Activated naive CD4-positive, alpha-beta T cell treated with anti-CD3 and anti-CD28 coated beads for 36 hours (primary cell): ENCODE results near the gene CYFIP1. TPM values are rescaled to one million over a fixed set of nuclear protein-coding genes. Genes with fewer than 3 reads are reported as not detected.
"Not testable (repeated sequence)": the region's sequence is repeated elsewhere in the genome, so short reads cannot be mapped to it uniquely, and the experiment has no call there.

Experiments
- CTCF ChIA-PET: fragments of 350-600 bp; sonication (Branson Sonifier 250); formaldehyde crosslinking; loops from one replicate; lab custom pipeline; 2021; ENCODE audit warnings: antibody characterized with exemption; lab: Charles Lee
- DNase-seq: peaks from one replicate; pipeline ENCODE4 v3.0.0-alpha.2; 2020
- H3K27ac Mint-ChIP-seq: one replicate; pipeline ENCODE4 v1.8.0; 2021; ENCODE audit warnings: mild to moderate bottlenecking, mixed read lengths
- H3K27me3 Mint-ChIP-seq: one replicate; pipeline ENCODE4 v1.8.0; 2021; ENCODE audit warnings: low read depth, mixed read lengths
- H3K36me3 Mint-ChIP-seq: one replicate; pipeline ENCODE4 v1.8.0; 2021; ENCODE audit warnings: low read depth, mixed read lengths
- H3K4me1 Mint-ChIP-seq: one replicate; pipeline ENCODE4 v1.8.0; 2021; ENCODE audit warnings: low read depth, mixed read lengths
- H3K4me3 Mint-ChIP-seq: one replicate; pipeline ENCODE4 v1.8.0; 2021; ENCODE audit warnings: mild to moderate bottlenecking, moderate library complexity, mixed read lengths
- H3K9me3 Mint-ChIP-seq: one replicate; pipeline ENCODE4 v1.8.0; 2021; ENCODE audit warnings: mixed read lengths
- intact Hi-C: fragments of 100-400 bp; cut with micrococcal nuclease; formaldehyde crosslinking; loops from one replicate; pipeline ENCODE4 v1.15.1; 2023
- total RNA-seq, 2 experiments: library from RNA; stranded (reverse); gene quantifications; one replicate each; pipeline ENCODE4 v1.2.3, GENCODE V29; 2021

The CYFIP1 gene
- total RNA-seq, 2 experiments from 2014 or later: 34.0 to 35.1 TPM

- intact Hi-C loops: loop anchor here (2.0 kb wide), 1 partner anchor 57 kb away; the partner anchor contains the start of gene TUBGCP5
- CTCF ChIA-PET, H3K36me3 Mint-ChIP-seq, H3K27ac Mint-ChIP-seq, H3K4me1 Mint-ChIP-seq, H3K4me3 Mint-ChIP-seq, DNase-seq, H3K9me3 Mint-ChIP-seq: not testable (repeated sequence)
- H3K27me3 Mint-ChIP-seq: peaks cover 20% of the 10 kb centered on the region
Measured at GRCh38 chr15:22981931-22982330, 1.8 kb upstream of the CYFIP1 start.

- H3K9me3 Mint-ChIP-seq: no peaks in the 10 kb centered on the region
- H3K36me3 Mint-ChIP-seq: peaks cover 3% of the 10 kb centered on the region
- no peak overlapping the region for H3K27ac Mint-ChIP-seq
- H3K27me3 Mint-ChIP-seq: peaks cover 20% of the 10 kb centered on the region
- CTCF ChIA-PET: interaction anchor here (1.0 kb wide), 1 partner anchor 58 kb away, joined by 3 read pairs; the partner anchor contains the start of gene TUBGCP5
- intact Hi-C loops: loop anchor here (2.0 kb wide), 1 partner anchor 58 kb away; the partner anchor contains the start of gene TUBGCP5
- H3K4me1 Mint-ChIP-seq: peaks cover 6% of the 10 kb centered on the region
- peak overlapping the region; percentile 63 for H3K4me3 Mint-ChIP-seq
- DNase-seq: no peak
Measured at GRCh38 chr15:22981051-22981840, 1.1 kb upstream of the CYFIP1 start.

- H3K27ac Mint-ChIP-seq: no peak overlapping the region
- H3K9me3 Mint-ChIP-seq: no peaks in the 10 kb centered on the region
- peaks cover 20% of the 10 kb centered on the region for H3K27me3 Mint-ChIP-seq
- intact Hi-C loops: loop anchor here (2.0 to 5.0 kb wide), 3 partner anchors 59 to 192 kb away; partner anchors contain the start of genes NIPA1, NIPA2 and TUBGCP5
- peaks cover 3% of the 10 kb centered on the region for H3K36me3 Mint-ChIP-seq
- DNase-seq: peak; percentile 48
- CTCF ChIA-PET: no interaction called here
- peaks cover 6% of the 10 kb centered on the region for H3K4me1 Mint-ChIP-seq
- peak overlapping the region; percentile 91 for H3K4me3 Mint-ChIP-seq
Measured at GRCh38 chr15:22979238-22980188, 655 bp downstream of the CYFIP1 start.

- CTCF ChIA-PET: no interaction called here
Measured at GRCh38 chr15:22978691-22979237, 1.4 kb downstream of the CYFIP1 start.

GRCh38 chr15:22974745-22975144 is 5.4 kb downstream of the CYFIP1 start:
- Mint-ChIP-seq H3K9me3 (no peaks in the 10 kb centered on the region), H3K36me3 (peaks cover 4% of the 10 kb centered on the region), H3K27ac (no peak overlapping the region), H3K27me3 (peaks cover 20% of the 10 kb centered on the region), H3K4me3 (no peak overlapping the region), H3K4me1 (peaks cover 6% of the 10 kb centered on the region)
- CTCF ChIA-PET: no interaction called here
- intact Hi-C loops: loop anchor here (5.0 kb wide), 2 partner anchors 137 to 187 kb away; partner anchors contain the start of genes NIPA1 and NIPA2
- DNase-seq: no peak

More at GRCh38 chr15:22978691-22979237, 1.4 kb downstream of the CYFIP1 start:
- peaks cover 3% of the 10 kb centered on the region for H3K36me3 Mint-ChIP-seq
- no peak overlapping the region for H3K27ac Mint-ChIP-seq
- peak; percentile 18 for DNase-seq
- peaks cover 20% of the 10 kb centered on the region for H3K27me3 Mint-ChIP-seq
- H3K4me1 Mint-ChIP-seq: peaks cover 6% of the 10 kb centered on the region
- peak overlapping the region; percentile 91 for H3K4me3 Mint-ChIP-seq
- intact Hi-C loops: loop anchor here (5.0 kb wide), 2 partner anchors 141 to 191 kb away; partner anchors contain the start of genes NIPA1 and NIPA2
- no peaks in the 10 kb centered on the region for H3K9me3 Mint-ChIP-seq

GRCh38 chr15:22973987-22974386 is 6.2 kb downstream of the CYFIP1 start:
- Mint-ChIP-seq H3K4me1 (peaks cover 4% of the 10 kb centered on the region), H3K27me3 (peaks cover 14% of the 10 kb centered on the region), H3K4me3 (no peak overlapping the region), H3K36me3 (peaks cover 1% of the 10 kb centered on the region), H3K9me3 (no peaks in the 10 kb centered on the region), H3K27ac (no peak overlapping the region)
- DNase-seq: no peak
- CTCF ChIA-PET: interaction anchor here (0.6 kb wide), 1 partner anchor 111 kb away, joined by 5 read pairs; no protein-coding TSS in a partner anchor
- intact Hi-C loops: no loop called here

GRCh38 chr15:22973286-22973685 is 6.9 kb downstream of the CYFIP1 start:
- no peak overlapping the region for H3K27ac Mint-ChIP-seq
- no peak for DNase-seq
- peaks cover 9% of the 10 kb centered on the region for H3K27me3 Mint-ChIP-seq
- CTCF ChIA-PET: interaction anchor here (0.6 kb wide), 1 partner anchor 111 kb away, joined by 5 read pairs; no protein-coding TSS in a partner anchor
- H3K4me3 Mint-ChIP-seq: no peak overlapping the region
- H3K4me1 Mint-ChIP-seq: no peaks in the 10 kb centered on the region
- H3K9me3 Mint-ChIP-seq: no peaks in the 10 kb centered on the region
- intact Hi-C loops: no loop called here
- H3K36me3 Mint-ChIP-seq: peaks cover 4% of the 10 kb centered on the region

GRCh38 chr15:22969489-22969888 is 10.7 kb downstream of the CYFIP1 start:
- H3K9me3 Mint-ChIP-seq: no peaks in the 10 kb centered on the region
- H3K27me3 Mint-ChIP-seq: peaks cover 5% of the 10 kb centered on the region
- CTCF ChIA-PET: no interaction called here
- no peak overlapping the region for H3K27ac Mint-ChIP-seq
- intact Hi-C loops: no loop called here
- H3K4me1 Mint-ChIP-seq: no peaks in the 10 kb centered on the region
- DNase-seq: no peak
- peaks cover 4% of the 10 kb centered on the region for H3K36me3 Mint-ChIP-seq
- H3K4me3 Mint-ChIP-seq: no peak overlapping the region

GRCh38 chr15:22968366-22968765 is 11.8 kb downstream of the CYFIP1 start:
- Mint-ChIP-seq H3K4me1 (no peaks in the 10 kb centered on the region), H3K36me3 (peaks cover 4% of the 10 kb centered on the region), H3K9me3 (no peaks in the 10 kb centered on the region), H3K27me3 (peaks cover 5% of the 10 kb centered on the region), H3K27ac (no peak overlapping the region), H3K4me3 (no peak overlapping the region)
- intact Hi-C loops: no loop called here
- no peak for DNase-seq
- CTCF ChIA-PET: no interaction called here

- DNase-seq: no peak
- no peak overlapping the region for H3K27ac Mint-ChIP-seq
- H3K4me1 Mint-ChIP-seq: no peaks in the 10 kb centered on the region
- CTCF ChIA-PET: no interaction called here
- H3K36me3 Mint-ChIP-seq: peaks cover 4% of the 10 kb centered on the region
- no peak overlapping the region for H3K4me3 Mint-ChIP-seq
- intact Hi-C loops: no loop called here
- H3K27me3 Mint-ChIP-seq: peaks cover 3% of the 10 kb centered on the region
- no peaks in the 10 kb centered on the region for H3K9me3 Mint-ChIP-seq
Measured at GRCh38 chr15:22967084-22967770, 12.9 kb downstream of the CYFIP1 start.

GRCh38 chr15:22966321-22967083 is 13.7 kb downstream of the CYFIP1 start:
- CTCF ChIA-PET: no interaction called here
- intact Hi-C loops: no loop called here
- no peaks in the 10 kb centered on the region for H3K4me1 Mint-ChIP-seq
- peaks cover 4% of the 10 kb centered on the region for H3K36me3 Mint-ChIP-seq
- no peak overlapping the region for H3K4me3 Mint-ChIP-seq
- H3K9me3 Mint-ChIP-seq: no peaks in the 10 kb centered on the region
- no peak for DNase-seq
- H3K27me3 Mint-ChIP-seq: peaks cover 3% of the 10 kb centered on the region
- H3K27ac Mint-ChIP-seq: no peak overlapping the region
